Measurements from ENCODE around the gene LGR4. TPM values are rescaled to one million over a fixed set of nuclear protein-coding genes. Genes with fewer than 3 reads are reported as not detected.

Gene LGR4
- total and polyA plus RNA-seq, 5 experiments from 2014 or later: 0.13 to 1.3 (median 0.24) TPM

DNA sequence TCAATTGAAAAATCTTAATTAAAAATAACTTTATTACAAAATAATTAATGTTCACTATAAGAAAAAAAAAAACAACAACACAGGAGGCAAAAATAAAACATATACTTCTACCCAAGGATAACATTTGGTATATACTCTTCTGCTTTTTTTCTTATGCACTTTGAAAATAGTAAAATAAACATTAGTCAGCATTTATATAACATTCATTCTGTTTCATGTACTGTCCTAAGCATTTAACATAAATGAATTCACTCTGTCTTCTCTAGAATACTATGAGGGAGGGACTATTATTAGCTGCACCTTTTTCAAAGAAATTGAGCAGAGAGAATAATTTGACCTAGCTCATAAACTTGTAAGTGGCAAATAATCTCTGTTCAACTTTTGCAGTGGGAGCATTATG lies 61.3 kb downstream of the LGR4 start:
- Mint-ChIP-seq H3K27me3 (peaks cover 0 to 31% (median 0%) of the 10 kb centered on the region in 5 donors), H3K4me1 (no peaks in the 10 kb centered on the region), H3K27ac (no peak overlapping the region), H3K4me3 (no peak overlapping the region), H3K36me3 (no peaks in the 10 kb centered on the region), H3K9me3 (no peaks in the 10 kb centered on the region)
- ATAC-seq (no peak), DNase-seq (no peak)
- POLR2A ChIA-PET: no interaction called here

DNA sequence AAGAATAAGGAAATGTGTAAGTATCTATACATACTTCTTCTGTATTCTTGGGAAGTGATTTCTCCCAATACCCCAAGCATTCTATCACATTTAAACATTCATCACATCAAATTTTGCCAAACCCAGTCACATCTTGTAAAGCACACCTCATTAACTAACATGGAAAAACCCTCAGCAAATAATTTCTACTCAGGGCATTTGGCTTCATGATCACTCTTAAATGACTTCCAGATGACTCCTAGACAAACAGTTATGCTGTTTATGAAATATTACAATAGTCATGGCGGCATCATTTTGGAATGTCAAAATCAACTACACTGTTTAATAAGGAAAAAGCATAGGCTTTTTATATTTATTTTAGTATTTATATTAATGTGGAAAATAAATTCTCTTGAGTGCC lies 62.3 kb downstream of the LGR4 start:
- H3K36me3 Mint-ChIP-seq: no peaks in the 10 kb centered on the region
- H3K4me3 Mint-ChIP-seq: no peak overlapping the region
- H3K4me1 Mint-ChIP-seq: no peaks in the 10 kb centered on the region
- peaks cover 0 to 26% (median 0%) of the 10 kb centered on the region in 5 donors for H3K27me3 Mint-ChIP-seq
- ATAC-seq (no peak), DNase-seq (no peak)
- no peak overlapping the region for H3K27ac Mint-ChIP-seq
- no peaks in the 10 kb centered on the region for H3K9me3 Mint-ChIP-seq
- POLR2A ChIA-PET: no interaction called here

DNA sequence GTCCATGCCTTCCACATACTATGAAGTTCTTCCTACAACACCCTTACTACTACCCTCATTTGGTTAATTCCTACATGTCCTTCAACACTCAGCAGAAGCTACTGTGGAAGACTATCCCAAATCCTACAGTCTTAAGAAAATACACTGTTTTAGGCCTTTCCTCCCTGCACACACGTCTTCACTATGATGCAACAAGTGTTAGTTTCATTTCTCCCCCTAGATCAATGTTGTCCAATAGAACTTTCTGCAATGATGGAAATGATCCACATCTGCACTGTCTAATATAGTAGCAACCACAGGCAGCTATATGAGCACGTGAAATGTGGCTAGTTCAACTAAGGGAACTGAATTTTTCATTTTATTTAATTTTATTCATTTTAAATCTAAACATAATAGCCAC lies 62.8 kb downstream of the LGR4 start:
- no peaks in the 10 kb centered on the region for H3K36me3 Mint-ChIP-seq
- H3K4me3 Mint-ChIP-seq: no peak overlapping the region
- H3K27ac Mint-ChIP-seq: no peak overlapping the region
- POLR2A ChIA-PET: no interaction called here
- no peaks in the 10 kb centered on the region for H3K9me3 Mint-ChIP-seq
- no peaks in the 10 kb centered on the region for H3K4me1 Mint-ChIP-seq
- peaks cover 0 to 22% (median 0%) of the 10 kb centered on the region in 5 donors for H3K27me3 Mint-ChIP-seq
- DNase-seq (no peak), ATAC-seq (no peak)

DNA sequence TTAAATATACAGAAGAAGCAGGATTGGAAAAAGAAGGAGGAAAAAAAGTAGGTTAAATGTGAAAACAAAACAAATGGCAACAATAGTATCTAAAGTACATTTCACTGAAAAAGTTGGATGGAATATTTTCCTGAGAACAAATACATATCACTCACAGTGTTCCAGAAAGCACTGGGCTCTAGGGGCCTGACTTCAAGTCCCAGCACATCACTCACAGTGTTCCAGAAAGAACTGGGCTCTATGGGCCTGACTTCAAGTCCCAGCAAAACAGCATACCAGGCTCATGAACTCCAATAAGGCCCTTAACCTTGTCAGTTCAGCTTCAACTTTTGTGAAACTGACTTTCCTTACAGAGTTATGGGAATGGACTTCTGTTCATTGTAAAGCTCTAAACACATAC lies 63.5 kb downstream of the LGR4 start:
- ATAC-seq (no peak), DNase-seq (no peak)
- Mint-ChIP-seq H3K4me3 (no peak overlapping the region), H3K9me3 (no peaks in the 10 kb centered on the region), H3K27me3 (peaks cover 0 to 20% (median 0%) of the 10 kb centered on the region in 5 donors), H3K36me3 (no peaks in the 10 kb centered on the region), H3K4me1 (no peaks in the 10 kb centered on the region), H3K27ac (no peak overlapping the region)
- POLR2A ChIA-PET: no interaction called here

DNA sequence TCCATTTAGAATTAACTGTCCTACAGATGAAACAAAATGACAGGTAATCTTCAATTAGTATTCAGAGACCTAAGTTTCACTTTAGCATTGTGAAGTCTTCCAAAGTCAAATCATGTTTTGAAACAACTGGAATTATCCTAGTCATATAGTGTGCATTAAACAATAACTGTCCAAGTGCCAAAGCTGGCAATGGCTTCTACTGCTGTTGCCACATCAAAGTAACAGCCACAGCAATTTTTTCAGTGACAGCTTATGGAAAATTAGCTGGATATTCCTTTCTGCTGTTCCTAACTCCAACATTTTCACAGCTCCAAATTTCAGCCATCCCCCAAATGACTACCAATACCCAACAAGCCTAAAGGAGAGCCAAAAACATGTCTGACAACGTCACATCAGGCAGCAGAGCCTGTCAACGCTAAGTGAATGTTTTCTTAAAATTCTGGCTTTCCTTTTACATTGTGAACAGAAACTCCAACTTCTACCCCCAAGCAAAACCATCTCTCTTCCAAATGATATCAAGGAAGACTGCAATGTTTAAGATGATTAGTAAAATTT lies 64.3 kb downstream of the LGR4 start:
- peaks cover 0 to 13% (median 0%) of the 10 kb centered on the region in 5 donors for H3K27me3 Mint-ChIP-seq
- no peaks in the 10 kb centered on the region for H3K36me3 Mint-ChIP-seq
- no peak overlapping the region for H3K27ac Mint-ChIP-seq
- no peak overlapping the region for H3K4me3 Mint-ChIP-seq
- no peaks in the 10 kb centered on the region for H3K9me3 Mint-ChIP-seq
- POLR2A ChIA-PET: no interaction called here
- ATAC-seq (no peak), DNase-seq (no peak)
- H3K4me1 Mint-ChIP-seq: no peaks in the 10 kb centered on the region

DNA sequence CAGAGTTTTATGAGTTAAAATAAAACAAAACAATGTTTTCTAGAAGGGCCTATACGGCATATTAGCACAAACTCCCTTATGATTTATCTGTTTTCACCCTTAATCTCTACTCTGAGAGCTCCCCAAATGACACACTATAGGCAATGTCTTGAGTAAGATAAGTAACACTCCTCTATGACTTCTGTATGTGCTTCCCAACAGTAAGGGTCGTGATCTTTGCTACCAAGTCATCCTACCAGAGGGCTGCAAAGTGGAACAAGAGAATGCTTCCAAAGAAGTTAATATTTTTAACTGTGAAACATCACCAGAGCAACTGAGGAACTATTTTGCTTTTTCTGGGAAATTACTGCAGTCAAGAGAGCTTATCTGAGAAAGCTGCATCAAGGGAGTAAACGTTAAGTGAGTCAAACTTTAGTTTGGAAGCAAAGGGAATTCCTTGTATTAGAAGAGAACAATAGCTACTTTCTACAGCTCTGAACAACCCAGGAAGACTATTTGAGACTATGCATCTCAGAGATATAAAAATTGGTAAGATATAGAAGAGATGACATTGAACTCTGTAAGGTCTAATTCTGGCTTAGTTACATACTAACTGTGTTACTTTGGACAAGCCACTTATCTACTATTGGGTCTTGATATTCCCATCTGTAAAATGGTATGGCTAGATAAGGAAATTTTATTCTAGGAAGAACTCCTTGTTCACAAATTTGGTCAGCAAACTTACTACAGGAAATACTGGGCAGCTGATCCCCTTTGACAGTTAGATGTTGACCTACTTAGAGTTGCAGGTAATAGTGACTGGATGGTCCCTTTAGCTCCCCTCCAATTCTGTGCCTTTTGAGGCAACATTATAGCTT lies 65.9 kb downstream of the LGR4 start:
- Mint-ChIP-seq H3K27ac (no peak overlapping the region), H3K4me3 (no peak overlapping the region), H3K4me1 (no peaks in the 10 kb centered on the region), H3K9me3 (no peaks in the 10 kb centered on the region), H3K36me3 (no peaks in the 10 kb centered on the region), H3K27me3 (peaks cover 0 to 7% (median under 1%) of the 10 kb centered on the region in 5 donors)
- ATAC-seq: no peak
- DNase-seq: no peak
- POLR2A ChIA-PET: no interaction called here

DNA sequence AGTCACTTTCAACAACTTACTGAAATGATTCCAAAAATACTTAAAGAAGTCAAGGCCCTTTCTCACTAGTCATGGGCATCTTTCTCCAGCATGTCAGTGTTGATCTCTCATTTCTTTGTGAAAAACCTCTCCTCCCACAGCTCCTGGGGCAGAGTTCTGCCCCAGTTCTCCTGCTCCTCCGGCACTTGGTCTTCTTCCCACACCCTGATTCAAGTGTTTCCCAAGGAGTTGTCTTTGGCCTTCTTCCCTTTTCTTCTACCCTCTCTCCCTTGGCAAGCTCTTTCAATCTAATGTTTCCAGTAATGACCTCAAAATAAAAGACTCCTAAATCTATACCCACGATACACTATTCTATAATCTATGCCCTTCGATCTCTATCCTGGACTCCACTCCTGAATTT lies 67.5 kb downstream of the LGR4 start:
- Mint-ChIP-seq H3K27ac (no peak overlapping the region), H3K9me3 (no peaks in the 10 kb centered on the region), H3K36me3 (no peaks in the 10 kb centered on the region), H3K4me3 (no peak overlapping the region), H3K4me1 (no peaks in the 10 kb centered on the region), H3K27me3 (peaks cover 0 to 7% (median 3%) of the 10 kb centered on the region in 5 donors)
- ATAC-seq (no peak), DNase-seq (no peak)
- POLR2A ChIA-PET: no interaction called here

DNA sequence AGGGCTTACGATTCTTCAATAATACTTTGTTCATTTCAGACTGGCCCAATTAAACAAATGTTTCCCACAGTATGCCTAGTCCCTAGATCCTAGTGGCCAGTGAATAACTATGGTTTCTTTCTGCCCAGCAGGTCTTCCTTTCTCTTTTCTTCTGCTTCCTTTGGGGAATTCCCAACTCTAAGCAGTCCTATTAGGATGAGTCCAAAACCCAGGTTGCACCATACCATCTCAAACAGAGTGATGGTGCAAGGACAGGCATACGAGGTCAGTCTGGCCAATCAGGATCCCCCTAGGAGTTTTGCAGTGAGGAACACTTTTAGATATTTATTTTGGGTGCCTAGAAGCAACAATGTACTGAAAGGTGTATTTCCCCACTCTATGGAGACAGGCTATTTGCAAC lies 68.2 kb downstream of the LGR4 start:
- POLR2A ChIA-PET: no interaction called here
- Mint-ChIP-seq H3K4me3 (no peak overlapping the region), H3K4me1 (no peaks in the 10 kb centered on the region), H3K36me3 (no peaks in the 10 kb centered on the region), H3K27ac (no peak overlapping the region), H3K9me3 (no peaks in the 10 kb centered on the region), H3K27me3 (peaks cover 0 to 3% (median 2%) of the 10 kb centered on the region in 5 donors)
- ATAC-seq: no peak
- no peak for DNase-seq

DNA sequence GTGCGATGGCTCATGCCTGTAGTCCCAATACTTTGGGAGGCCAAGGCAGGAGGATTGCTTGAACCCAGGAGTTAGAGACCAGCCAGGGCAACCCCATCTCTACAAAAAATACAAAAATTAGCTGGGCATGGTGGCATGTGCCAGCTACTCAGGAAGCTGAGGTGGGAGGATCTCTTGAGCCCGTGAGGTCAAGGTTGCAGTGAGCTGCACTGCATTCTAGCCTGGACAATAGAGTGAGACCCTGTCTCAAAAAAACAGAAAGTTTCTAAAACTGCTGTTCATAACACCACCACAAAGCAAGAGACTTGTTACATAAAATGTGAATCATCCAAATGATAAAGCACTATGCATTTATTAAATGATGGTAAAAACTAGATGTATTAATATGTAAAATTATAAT lies 69.4 kb downstream of the LGR4 start:
- POLR2A ChIA-PET: no interaction called here
- H3K9me3 Mint-ChIP-seq: no peaks in the 10 kb centered on the region
- no peak overlapping the region for H3K27ac Mint-ChIP-seq
- no peak overlapping the region for H3K4me3 Mint-ChIP-seq
- no peaks in the 10 kb centered on the region for H3K4me1 Mint-ChIP-seq
- peaks cover 0 to 3% (median 2%) of the 10 kb centered on the region in 5 donors for H3K27me3 Mint-ChIP-seq
- H3K36me3 Mint-ChIP-seq: no peaks in the 10 kb centered on the region
- ATAC-seq (no peak), DNase-seq (no peak)

DNA sequence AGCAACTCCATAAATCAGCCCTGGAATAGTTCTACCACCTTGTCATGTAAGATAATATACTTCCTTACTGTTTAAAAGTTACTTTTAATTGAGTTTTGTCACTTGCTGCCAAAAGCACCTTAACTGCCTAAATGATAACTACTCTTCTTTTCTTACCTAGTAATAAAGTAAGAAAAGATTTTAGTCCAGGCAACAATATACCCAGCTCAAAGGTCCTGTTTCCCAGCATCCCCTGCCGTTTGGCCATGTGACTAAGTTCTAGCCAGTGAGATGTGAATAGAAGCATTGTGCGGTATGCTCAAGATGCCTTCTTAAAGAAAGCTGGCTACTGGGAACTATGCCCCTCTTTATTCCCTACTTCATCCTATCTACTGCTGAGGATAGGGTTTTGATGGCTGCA lies 70.1 kb downstream of the LGR4 start:
- no peak for DNase-seq
- ATAC-seq: no peak
- POLR2A ChIA-PET: no interaction called here
- H3K27ac Mint-ChIP-seq: no peak overlapping the region
- peaks cover 0 to 3% (median 3%) of the 10 kb centered on the region in 5 donors for H3K27me3 Mint-ChIP-seq
- H3K9me3 Mint-ChIP-seq: no peaks in the 10 kb centered on the region
- H3K4me3 Mint-ChIP-seq: no peak overlapping the region
- no peaks in the 10 kb centered on the region for H3K4me1 Mint-ChIP-seq
- no peaks in the 10 kb centered on the region for H3K36me3 Mint-ChIP-seq

DNA sequence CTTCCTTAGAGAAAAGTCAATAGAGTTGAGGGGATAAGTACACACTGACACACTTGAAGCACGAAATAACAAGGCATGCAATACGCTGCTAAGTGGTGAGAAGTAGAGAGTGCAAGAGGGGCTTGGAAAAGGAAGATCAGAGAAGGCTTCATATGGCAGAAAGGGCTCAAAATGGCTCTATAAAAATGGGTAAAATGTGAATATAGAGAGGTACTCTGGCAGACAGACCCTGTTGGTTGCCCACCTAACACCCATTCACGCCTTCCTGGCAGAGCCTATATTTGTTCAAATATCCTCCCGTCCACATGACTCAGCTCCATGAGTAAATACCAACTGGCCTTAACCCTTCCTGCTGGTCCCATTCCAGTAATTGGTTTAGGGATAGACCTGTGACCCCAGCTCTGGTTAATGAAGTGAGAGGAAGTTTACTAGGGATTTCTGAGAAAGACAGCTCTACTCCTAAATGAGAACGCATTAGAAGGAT lies 70.7 kb downstream of the LGR4 start:
- Mint-ChIP-seq H3K4me1 (no peaks in the 10 kb centered on the region), H3K27me3 (peaks cover 0 to 9% (median 7%) of the 10 kb centered on the region in 5 donors), H3K27ac (no peak overlapping the region), H3K36me3 (no peaks in the 10 kb centered on the region), H3K9me3 (no peaks in the 10 kb centered on the region), H3K4me3 (no peak overlapping the region)
- POLR2A ChIA-PET: no interaction called here
- no peak for DNase-seq
- no peak for ATAC-seq

DNA sequence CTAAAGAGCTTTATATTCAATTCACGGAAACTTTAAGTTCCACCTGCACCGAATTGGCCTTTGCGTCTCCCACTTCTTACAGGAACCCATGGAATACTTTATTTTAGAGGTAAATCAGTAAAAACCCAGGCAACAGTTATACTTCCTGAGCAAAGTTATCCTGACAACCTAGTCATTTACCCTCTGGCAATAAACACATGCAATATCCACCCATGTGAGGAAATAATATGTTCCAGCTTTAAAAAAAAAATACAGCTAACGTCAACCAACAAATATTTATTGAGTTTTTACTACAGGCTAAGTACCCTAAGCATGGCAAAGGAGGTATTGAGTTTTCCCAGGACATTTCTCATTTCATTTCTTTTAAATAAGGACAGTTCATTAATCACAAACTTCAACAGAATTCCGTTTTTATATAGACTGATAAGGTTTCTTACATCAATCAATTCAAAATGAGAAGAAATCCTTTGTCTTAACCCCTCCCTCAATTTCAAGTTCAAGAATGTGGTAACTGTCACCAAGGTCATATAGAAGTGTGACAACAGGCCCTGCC lies 71.2 kb downstream of the LGR4 start:
- DNase-seq (no peak), ATAC-seq (no peak)
- Mint-ChIP-seq H3K4me3 (no peak overlapping the region), H3K27me3 (peaks cover 0 to 11% (median 8%) of the 10 kb centered on the region in 5 donors), H3K27ac (no peak overlapping the region), H3K4me1 (no peaks in the 10 kb centered on the region), H3K9me3 (no peaks in the 10 kb centered on the region), H3K36me3 (no peaks in the 10 kb centered on the region)
- POLR2A ChIA-PET: no interaction called here

DNA sequence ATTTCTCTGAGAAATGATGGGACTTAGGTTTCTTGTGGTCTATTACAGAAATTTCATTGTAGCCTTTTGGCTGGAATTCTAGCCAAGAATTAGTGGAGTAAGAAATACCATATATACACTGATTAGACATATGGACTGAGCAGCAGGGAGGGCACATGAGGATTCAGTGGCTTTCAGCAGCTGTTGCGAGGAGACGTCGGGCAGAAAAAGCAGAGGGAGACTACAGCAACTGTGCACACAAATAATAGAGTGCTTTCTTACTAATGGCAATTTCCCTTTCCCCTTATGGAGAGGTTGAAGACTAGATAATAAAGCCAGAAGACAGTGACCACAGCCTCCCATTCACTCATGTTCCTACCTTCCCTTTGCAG lies 74.2 kb downstream of the LGR4 start:
- Mint-ChIP-seq H3K9me3 (no peaks in the 10 kb centered on the region), H3K4me1 (no peaks in the 10 kb centered on the region), H3K36me3 (no peaks in the 10 kb centered on the region), H3K4me3 (no peak overlapping the region), H3K27ac (no peak overlapping the region), H3K27me3 (peaks cover 0 to 11% (median 8%) of the 10 kb centered on the region in 5 donors)
- POLR2A ChIA-PET: no interaction called here
- no peak for DNase-seq
- ATAC-seq: no peak
